Stimulated activated CD8-positive, alpha-beta memory T cell treated with anti-CD3 and anti-CD28 coated beads, Interleukin-2, amount 100 ng/mL, for 48 hours (primary cell): Measurements from ENCODE around the gene DDAH2.

Experiments
- DNase-seq, 2 donors: peaks; one replicate each; pipeline ENCODE4 v3.0.0-alpha.2; 2020; ENCODE audit warnings: low read depth in 2 of 2

Gene DDAH2

DNA sequence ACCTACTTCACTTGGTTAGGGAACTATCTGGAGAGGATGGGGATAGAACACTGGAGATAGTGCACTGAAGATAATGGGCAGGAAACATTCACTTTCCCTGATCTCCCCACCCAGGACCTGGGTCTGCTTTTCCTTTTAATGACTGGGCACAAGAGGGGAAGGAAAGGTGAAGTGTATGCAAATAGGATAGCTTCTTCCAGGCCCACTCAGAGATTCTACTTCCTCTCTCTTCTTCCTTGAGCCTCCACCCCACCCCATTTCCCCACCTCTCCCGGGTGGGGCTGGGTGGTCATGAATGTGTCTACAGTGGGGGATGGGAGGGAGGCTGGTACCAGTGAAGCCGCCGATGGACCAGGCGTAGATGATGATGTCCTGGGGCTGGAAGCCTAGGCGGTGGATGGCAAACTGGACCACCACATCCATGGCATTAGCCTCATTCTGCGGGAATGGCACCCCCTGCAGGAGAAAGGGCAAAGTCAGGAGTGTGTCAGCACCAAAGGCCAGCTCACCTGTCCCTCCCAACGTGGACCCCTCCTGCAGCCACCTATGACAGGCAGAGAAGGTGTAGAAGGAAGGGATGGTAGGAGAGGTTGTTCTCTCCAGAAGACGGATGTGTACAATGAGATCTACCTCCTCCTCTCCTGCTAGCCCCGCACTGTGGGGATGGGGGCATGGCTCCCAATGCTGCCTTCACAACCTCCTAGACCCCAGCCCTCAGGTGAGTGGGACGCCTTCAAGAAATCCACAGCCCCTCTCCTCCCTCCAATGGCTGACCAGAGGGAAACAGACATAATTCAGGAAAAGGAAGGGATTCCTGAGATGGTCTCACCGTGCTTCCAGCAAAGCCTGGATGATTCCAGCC is 39.6 kb downstream of the DDAH2 start:
- DNase-seq, result no peak

DNA sequence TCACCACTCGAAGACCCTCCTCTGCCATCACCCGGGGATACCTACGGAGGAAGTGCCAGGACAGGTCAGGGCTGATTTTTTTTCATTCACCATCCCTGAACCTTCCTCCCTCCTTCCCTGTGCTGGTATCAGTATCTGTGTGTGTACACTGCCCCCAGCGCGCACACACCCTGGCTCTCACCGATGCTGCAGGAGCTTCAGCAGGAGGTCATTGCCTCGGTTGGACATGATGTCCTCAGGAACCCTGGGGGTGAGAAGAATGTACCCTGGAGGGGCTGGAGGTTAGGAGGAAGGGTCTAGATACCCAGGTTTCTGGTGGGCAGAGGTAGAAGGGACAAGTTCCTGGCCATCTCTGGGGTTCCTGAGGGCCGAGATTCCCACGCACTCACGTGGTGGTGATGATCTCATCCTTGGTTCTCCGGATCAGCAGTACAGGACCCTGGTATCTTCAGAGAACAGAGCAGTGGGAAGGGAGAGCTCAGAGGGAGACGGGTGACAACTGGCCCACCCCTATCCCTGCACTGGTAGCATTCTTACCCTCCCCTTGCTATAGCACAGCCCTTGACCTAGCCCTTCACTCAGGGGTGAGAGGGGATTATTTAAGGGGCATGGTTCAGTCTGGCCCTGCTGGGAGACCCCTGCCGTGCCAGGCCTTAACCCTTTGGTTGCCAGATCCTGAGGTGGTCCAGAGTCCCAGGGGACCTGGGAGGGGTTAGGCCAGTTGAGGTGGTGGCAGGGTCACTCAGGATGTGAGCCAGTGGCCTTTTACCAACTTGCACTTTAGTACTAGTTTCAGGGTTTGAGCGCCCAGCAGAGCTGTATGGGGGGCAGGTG is 41.0 kb downstream of the DDAH2 start:
- DNase-seq, result no peak

DNA sequence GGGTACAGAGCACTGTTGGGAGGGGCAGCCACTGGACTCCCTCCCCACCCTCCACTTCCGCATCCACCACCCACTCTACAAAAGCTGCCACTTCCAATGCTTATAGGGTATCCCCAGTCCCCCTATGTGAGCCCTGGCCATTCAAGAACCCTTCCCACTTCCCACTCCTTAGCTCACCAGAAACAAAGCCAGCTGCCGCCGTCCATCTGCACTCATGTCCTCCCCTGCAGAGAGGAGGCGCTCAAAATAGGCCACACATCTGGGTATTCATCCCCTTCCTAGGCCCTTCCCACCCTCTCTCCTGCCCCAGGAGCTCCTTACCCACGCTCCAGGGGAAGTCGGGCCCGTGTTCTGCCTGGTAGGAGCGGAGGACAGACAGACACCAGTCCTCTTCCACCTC is 41.8 kb downstream of the DDAH2 start:
- no peak for DNase-seq

DNA sequence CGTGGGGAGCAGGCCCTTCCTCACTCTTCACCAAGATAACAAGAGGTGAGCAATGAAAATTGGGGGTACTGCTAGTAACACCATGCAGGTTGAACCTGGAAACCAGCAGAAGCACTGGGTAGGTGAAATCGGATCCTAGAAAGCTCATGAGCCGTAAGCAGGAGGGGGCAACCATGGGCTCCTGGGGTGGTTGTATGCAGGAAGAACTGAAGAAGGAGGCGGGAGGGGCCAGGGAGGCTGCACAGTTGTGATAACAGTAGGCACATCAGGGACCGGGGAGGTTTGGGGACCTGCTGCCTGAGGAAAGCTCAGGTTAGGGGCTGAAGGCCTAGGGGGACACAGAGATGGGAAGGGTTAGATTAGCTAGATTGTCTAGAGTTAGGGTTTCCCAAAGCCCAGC is 42.6 kb downstream of the DDAH2 start:
- no peak for DNase-seq

DNA sequence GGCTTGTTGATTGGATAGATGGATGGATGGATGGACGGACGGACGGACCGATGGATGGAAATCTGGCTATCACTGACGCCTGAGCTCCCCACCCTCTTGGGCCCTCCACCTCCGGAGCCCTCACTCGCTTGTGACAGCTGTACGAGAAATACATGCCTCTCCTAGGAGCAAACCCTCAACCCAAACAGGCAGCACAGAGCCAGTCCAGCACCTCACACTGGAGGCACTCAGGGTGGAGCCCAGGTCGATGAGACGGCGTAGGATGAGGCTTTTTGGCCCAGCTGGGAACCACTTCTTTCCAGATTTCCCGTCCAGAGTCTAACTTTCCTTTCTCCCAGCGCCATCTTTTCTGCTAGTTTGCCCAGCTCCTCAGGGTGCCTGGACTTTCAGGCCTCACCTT is 45.5 kb downstream of the DDAH2 start:
- DNase-seq, result no peak

DNA sequence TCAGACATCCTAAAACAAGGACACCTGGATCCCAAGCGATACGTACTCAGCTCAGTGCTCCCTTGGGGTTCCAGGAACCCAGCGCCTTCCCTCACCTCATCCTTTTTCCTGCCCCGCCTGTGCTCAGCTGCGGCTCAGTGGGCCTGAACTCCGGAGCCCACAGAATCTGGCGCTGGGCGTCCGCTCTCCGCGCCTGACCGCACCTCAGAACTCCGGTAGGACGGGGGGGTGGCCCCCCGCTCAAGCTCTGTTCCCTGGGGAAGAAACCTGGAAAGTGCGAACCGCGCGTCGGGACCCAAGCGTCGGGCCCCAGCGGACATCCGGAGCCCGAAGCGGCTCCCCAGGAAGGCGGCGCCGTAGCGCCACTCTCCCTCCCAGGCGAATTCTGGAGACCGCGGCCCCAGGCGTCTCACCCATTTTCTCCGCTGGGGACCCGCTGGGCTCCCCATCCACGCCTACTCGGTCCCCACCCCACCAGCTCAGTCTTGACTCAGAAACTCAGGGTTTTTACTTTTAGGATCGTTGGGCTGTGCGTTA is 47.9 kb downstream of the DDAH2 start:
- DNase-seq, result peak in 1 of 2 donors; percentile 37

DNA sequence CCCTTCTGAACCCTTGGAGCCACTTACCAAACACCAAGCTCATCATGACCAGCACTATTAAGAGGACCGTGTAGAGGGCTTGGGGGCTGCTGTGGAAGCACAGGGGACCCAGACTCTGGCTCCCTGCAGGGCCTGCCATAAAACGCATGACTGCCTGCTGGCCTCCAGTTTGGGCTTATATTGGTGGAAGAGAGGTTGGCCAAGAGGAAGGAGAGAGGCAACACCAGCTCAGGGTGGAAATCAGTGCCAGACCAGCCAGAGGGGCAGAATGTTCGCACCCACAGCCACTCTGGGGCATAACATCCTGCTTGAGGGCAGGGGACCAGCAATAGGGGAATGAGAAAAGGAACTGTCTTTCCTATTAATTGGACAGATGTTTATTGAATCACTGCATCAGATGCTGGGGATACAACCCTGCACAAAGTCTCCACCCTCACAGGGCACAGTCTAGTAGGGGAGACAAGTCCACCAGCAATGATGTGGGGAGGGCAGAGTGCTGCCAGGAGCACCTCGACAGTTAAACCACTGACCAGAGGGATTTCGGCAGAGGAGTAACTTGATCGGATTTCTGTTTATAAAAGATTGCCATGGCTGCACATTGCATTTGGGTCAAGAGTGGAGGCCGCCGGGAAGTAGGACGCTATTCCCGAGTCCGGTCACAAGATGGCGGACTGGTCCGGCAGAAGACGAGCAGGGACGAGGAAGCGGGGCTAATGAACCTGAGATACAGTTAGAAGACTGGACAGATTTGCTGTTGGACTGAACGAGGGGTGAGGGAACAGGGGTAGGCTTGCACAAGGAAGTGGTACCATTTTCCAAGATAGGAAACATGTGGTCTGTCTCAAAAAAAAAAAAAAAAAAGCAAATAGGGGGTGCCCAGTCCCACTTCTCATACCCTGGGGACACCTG is 48.6 kb downstream of the DDAH2 start, which contains the start of gene LY6G5C:
Gene LY6G5C (minus strand): TSS at position 842 of the 909 bp plus-strand sequence. CDS start 694 bp downstream, at position 148.
- DNase-seq, result peak in 1 of 2 donors; percentile 39

DNA sequence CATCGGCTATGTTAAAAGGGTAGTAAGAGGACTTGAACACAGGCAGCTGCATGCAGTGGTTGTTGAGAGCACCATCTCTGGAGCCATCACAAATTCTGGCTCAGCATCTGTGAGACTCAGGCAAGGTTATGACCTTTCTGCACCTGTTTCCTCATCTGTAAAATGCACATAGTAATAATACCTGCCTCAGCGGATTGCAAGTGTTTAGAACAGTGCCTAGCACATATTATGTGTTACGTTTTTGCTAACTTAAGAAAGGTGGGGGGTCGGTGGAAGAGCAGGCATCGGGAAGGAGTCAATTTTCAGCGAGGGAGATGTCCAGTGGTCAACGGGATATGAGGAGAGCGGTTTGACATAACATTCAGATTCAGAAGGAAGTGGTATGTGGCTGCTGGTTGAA is 51.1 kb downstream of the DDAH2 start:
- DNase-seq, result no peak
